Vagina (tissue), 2 donors: ENCODE data around the gene IFI35.

Source experiments
- POLR2A ChIP-seq, 2 donors: fragments of 450-650 bp; IDR thresholded peaks; one replicate each; pipeline ENCODE4 v1.6.1; 2017; ENCODE audit warnings: antibody characterized with exemption in 2 of 2, mild to moderate bottlenecking in 2 of 2, moderate library complexity in 2 of 2
- POLR2AphosphoS5 ChIP-seq, 2 donors: sonication (generic); formaldehyde crosslinking; IDR thresholded peaks; one replicate each; pipeline ENCODE4 v1.9.0; 2017; ENCODE audit warnings: antibody characterized with exemption in 2 of 2, mild to moderate bottlenecking in 2 of 2, low read depth in 1 of 2; ENCODE audit not compliant: insufficient read depth in 1 of 2
- TF ChIP-seq, protein P1 (sequence below), 3 experiments: fragments of 450-650 bp in 2 of 3; fragments of 200-600 bp in 1 of 3; sonication (generic) in 1 of 3; IDR thresholded peaks; one replicate each; pipeline ENCODE4 v1.5.1; 2017 to 2019; ENCODE audit warnings: antibody characterized with exemption in 3 of 3, mild to moderate bottlenecking in 2 of 3, moderate library complexity in 2 of 3

DNA sequence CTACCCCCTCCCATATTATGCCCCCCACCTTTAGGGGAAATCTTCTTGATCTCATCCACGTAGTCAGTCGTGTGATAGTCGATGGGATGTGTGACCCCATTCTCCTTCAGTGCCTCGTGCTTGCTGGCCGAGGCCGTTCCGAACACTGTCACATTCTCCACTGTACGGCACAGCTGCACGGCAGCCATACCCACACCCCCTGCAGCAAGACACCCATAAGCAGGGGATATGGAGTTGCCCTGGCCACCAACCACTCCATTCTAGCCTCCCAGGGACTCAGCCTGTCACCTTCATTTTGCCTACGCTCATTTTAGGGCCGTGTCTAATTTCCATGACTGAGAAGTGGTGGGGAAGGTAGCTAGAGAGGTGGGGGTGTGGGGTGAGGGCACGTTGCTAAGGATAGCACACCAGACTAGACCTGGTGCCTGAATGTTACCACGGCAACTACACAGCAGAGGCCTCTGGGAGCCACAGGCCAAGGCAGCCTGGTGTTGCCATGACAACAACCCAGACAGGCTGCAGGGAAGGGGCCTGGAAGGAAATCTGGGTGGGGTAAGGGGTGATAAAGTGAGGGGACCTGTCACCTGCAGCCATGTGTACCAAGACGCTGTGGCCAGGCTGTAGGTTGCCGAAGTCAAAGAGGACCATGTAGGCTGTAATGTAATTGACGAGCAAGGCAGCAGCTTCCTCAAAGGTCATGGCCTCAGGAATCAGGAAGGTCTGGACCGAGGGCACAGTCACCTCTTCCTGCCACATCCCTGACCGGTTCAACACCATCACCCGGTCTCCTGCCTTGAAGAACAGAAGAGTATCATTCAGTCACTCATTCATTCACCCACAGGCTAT is 11.6 kb downstream of the IFI35 start:
- TF ChIP-seq, protein P1, sequence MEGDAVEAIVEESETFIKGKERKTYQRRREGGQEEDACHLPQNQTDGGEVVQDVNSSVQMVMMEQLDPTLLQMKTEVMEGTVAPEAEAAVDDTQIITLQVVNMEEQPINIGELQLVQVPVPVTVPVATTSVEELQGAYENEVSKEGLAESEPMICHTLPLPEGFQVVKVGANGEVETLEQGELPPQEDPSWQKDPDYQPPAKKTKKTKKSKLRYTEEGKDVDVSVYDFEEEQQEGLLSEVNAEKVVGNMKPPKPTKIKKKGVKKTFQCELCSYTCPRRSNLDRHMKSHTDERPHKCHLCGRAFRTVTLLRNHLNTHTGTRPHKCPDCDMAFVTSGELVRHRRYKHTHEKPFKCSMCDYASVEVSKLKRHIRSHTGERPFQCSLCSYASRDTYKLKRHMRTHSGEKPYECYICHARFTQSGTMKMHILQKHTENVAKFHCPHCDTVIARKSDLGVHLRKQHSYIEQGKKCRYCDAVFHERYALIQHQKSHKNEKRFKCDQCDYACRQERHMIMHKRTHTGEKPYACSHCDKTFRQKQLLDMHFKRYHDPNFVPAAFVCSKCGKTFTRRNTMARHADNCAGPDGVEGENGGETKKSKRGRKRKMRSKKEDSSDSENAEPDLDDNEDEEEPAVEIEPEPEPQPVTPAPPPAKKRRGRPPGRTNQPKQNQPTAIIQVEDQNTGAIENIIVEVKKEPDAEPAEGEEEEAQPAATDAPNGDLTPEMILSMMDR (IDR thresholded peaks at IDR 0.05): no peak
- TF ChIP-seq POLR2AphosphoS5 (IDR thresholded peaks at IDR 0.05; ENCODE audit: insufficient read depth in 1 of 2, low read depth in 1 of 2) (no peak), POLR2A (IDR thresholded peaks at IDR 0.05) (no peak)
